Upper lobe of left lung (tissue), 6 donors: ENCODE data around the gene ADCY9. TPM values are rescaled to one million over a fixed set of nuclear protein-coding genes. Genes with fewer than 3 reads are reported as not detected.
A peak's percentile ranks its signal among the peaks of the same experiment; 100 is the strongest.

ENCODE experiments used
- ATAC-seq, 2 donors: fragments of 200-7000 bp; cut with Tn5 transposase; one replicate each; pipeline ENCODE4 v1.9.1; 2022; ENCODE audit warnings: mild to moderate bottlenecking in 2 of 2, moderate library complexity in 2 of 2; ENCODE audit not compliant: low FRiP score in 2 of 2
- DNase-seq, 2 donors: peaks; one replicate each; pipeline ENCODE4 v3.0.0-alpha.2; 2019 to 2020
- H3K27ac ChIP-seq, 4 donors: fragments of 200-600 bp; sonication (generic); one replicate each; pipeline ENCODE4 v1.5.1; 2016 to 2019
- H3K27me3 ChIP-seq, 4 donors: fragments of 200-600 bp; sonication (generic); one replicate each; pipeline ENCODE4 v1.5.1; 2017 to 2019
- H3K36me3 ChIP-seq, 4 donors: fragments of 200-600 bp; sonication (generic); one replicate each; pipeline ENCODE4 v1.5.1; 2016 to 2019
- H3K4me1 ChIP-seq, 4 donors: fragments of 200-600 bp; sonication (generic); one replicate each; pipeline ENCODE4 v1.5.1; 2018 to 2019
- H3K4me3 ChIP-seq, 4 donors: fragments of 200-600 bp; sonication (generic); one replicate each; pipeline ENCODE4 v1.5.1; 2017 to 2019; ENCODE audit warnings: mild to moderate bottlenecking in 2 of 4, moderate library complexity in 1 of 4
- H3K9me3 ChIP-seq, 4 donors: fragments of 200-600 bp; sonication (generic); one replicate each; pipeline ENCODE4 v1.5.1; 2018 to 2019
- EP300 ChIP-seq, 4 donors: sonication (generic); formaldehyde crosslinking; IDR thresholded peaks; one replicate each; pipeline ENCODE4 v1.5.1; 2017; ENCODE audit warnings: antibody characterized with exemption in 4 of 4, control low read depth in 2 of 4
- POLR2A ChIP-seq, 4 donors: fragments of 450-650 bp; IDR thresholded peaks; one replicate each; pipeline ENCODE4 v1.5.1; 2016 to 2017; ENCODE audit warnings: antibody characterized with exemption in 4 of 4, mild to moderate bottlenecking in 2 of 4
- POLR2AphosphoS5 ChIP-seq, 2 donors: sonication (generic); formaldehyde crosslinking; IDR thresholded peaks; one replicate each; pipeline ENCODE4 v1.5.1; 2017; ENCODE audit warnings: antibody characterized with exemption in 2 of 2
- WGBS, 2 donors: methylation state at CpG; one replicate each; pipeline ENCODE4 v1.1.5; 2017 to 2018; 5-methylcytosine and 5-hydroxymethylcytosine counted together
- total RNA-seq, 6 donors: library from RNA; depleted of rRNA in 4 of 6; stranded (reverse); fragments of >200 nt in 4 of 6; gene quantifications; one replicate each; pipeline versions ENCODE4 v1.1.0 to v1.2.1, GENCODE V29; 2016 to 2021
- TF ChIP-seq, protein P1 (sequence below), 6 experiments: fragments of 450-650 bp in 4 of 6; fragments of 200-600 bp in 2 of 6; sonication (generic) in 2 of 6; IDR thresholded peaks; one replicate each; pipeline ENCODE4 v1.5.1; 2016 to 2019; ENCODE audit warnings: antibody characterized with exemption in 6 of 6
- donor health status: DM: no; HTN: no; CAD: no; lungs with moderate emphysema.
- donor health status: DM: no; HTN: yes; CAD: no; lungs with severe emphysema.

ADCY9 gene
- total RNA-seq, 6 donors from 2014 or later: 46.0 to 80.7 (median 68.4) TPM

DNA sequence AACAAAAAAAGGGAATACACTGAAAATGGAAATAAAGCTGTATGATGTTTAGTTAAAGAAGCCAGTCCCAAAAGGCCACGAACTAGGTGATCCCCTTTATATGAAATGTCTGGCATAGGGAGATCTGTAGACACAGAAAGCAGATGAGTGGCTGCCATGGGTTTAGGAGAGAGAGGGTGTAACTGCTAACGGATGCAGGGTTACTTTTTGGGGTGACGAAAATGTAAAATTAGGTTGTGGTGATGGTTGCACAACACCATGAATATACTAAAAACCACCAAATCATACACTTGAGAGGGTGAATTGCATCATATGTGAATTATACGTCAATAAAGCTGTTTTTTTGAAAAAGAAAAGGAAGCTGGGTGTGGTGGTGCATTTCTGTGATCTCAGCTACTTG, 99.6 kb downstream of the ADCY9 start:
- Histone ChIP-seq H3K27me3 (no peaks in the 10 kb centered on the region), H3K4me1 (peaks cover 30 to 63% (median 33%) of the 10 kb centered on the region in 4 donors), H3K27ac (peak overlapping the region in 2 of 4 donors; percentile 34 to 82), H3K36me3 (no peaks in the 10 kb centered on the region), H3K4me3 (no peak overlapping the region), H3K9me3 (no peaks in the 10 kb centered on the region)
- WGBS, 2 donors: 38 to 49% methylated on average over 4 of the region's 4 CpGs
- no peak for TF ChIP-seq POLR2AphosphoS5 (IDR thresholded peaks at IDR 0.05)
- no peak for DNase-seq
- ATAC-seq: no peak

DNA sequence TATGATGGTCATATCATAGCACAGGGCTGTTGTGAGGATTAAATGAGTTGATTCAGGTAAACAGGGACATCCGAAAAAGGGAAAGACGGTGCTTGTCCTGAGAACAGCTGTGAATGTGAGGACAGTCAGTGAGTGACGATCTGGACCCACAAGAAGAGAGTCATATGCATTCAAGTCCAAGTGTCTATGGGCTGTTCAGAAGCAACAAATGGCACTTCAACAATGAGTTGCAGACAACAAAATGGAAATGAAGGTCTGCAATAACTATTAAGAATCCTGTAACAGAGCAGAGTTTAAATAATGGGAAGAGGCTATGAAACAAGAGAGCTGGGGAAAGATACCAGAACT, 100.3 kb downstream of the ADCY9 start:
- TF ChIP-seq POLR2A (IDR thresholded peaks at IDR 0.05): no peak
- no peak for TF ChIP-seq POLR2AphosphoS5 (IDR thresholded peaks at IDR 0.05)
- no peak for TF ChIP-seq EP300 (IDR thresholded peaks at IDR 0.05)
- TF ChIP-seq, protein P1, sequence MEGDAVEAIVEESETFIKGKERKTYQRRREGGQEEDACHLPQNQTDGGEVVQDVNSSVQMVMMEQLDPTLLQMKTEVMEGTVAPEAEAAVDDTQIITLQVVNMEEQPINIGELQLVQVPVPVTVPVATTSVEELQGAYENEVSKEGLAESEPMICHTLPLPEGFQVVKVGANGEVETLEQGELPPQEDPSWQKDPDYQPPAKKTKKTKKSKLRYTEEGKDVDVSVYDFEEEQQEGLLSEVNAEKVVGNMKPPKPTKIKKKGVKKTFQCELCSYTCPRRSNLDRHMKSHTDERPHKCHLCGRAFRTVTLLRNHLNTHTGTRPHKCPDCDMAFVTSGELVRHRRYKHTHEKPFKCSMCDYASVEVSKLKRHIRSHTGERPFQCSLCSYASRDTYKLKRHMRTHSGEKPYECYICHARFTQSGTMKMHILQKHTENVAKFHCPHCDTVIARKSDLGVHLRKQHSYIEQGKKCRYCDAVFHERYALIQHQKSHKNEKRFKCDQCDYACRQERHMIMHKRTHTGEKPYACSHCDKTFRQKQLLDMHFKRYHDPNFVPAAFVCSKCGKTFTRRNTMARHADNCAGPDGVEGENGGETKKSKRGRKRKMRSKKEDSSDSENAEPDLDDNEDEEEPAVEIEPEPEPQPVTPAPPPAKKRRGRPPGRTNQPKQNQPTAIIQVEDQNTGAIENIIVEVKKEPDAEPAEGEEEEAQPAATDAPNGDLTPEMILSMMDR (IDR thresholded peaks at IDR 0.05): no peak
- H3K9me3 ChIP-seq: no peaks in the 10 kb centered on the region
- 65 to 72% methylated on average over 3 of the region's 3 CpGs for WGBS, 2 donors
- DNase-seq (no peak), ATAC-seq (no peak)
- no peaks in the 10 kb centered on the region for H3K27me3 ChIP-seq
- no peak overlapping the region for H3K4me3 ChIP-seq
- peaks cover 31 to 64% (median 35%) of the 10 kb centered on the region in 4 donors for H3K4me1 ChIP-seq
- H3K36me3 ChIP-seq: no peaks in the 10 kb centered on the region
- H3K27ac ChIP-seq: peak overlapping the region in 2 of 4 donors; percentile 34 to 82

DNA sequence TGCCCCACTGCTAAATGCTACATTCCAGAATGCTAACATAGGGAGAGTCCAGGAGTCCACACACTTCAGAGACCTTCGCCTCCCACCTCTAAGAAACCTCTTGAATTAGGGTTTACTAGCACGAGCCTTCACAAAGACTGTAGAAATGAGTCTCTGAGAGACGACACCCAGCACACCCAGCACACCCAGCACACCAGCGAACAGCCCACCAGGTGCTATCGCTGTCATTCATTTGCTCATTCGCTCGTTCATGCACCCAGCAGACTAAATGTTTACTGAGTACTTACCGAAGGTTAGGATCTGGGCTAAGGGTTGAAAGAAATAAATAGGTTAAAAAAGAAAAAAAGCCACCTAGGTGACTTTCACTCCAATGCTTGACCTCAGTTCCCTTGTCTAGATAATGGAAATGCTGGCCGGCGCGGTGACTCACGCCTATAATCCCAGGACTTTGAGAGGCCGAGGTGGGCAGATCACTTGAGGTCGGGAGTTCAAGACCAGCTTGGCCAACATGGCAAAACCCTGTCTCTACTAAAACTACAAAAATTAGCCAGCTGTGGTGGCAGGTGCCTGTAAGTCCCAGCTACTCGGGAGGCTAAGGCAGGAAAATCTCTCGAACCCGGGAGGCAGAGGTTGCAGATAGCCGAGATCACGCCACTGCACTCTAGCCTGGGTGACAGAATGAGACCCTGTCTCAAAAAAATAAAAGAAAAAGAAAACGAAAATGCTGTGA, 100.8 kb downstream of the ADCY9 start:
- H3K27me3 ChIP-seq: no peaks in the 10 kb centered on the region
- TF ChIP-seq POLR2AphosphoS5 (IDR thresholded peaks at IDR 0.05) (no peak), POLR2A (IDR thresholded peaks at IDR 0.05) (no peak), EP300 (IDR thresholded peaks at IDR 0.05) (no peak)
- TF ChIP-seq, protein P1 (IDR thresholded peaks at IDR 0.05): no peak
- H3K4me1 ChIP-seq: peaks cover 27 to 70% (median 40%) of the 10 kb centered on the region in 4 donors
- H3K9me3 ChIP-seq: no peaks in the 10 kb centered on the region
- ATAC-seq (peak in 1 of 2 donors; percentile 13), DNase-seq (no peak)
- peak overlapping the region in 3 of 4 donors; percentile 18 to 82 (median 34) for H3K27ac ChIP-seq
- H3K36me3 ChIP-seq: no peaks in the 10 kb centered on the region
- no peak overlapping the region for H3K4me3 ChIP-seq
- WGBS, 2 donors: 73 to 89% methylated on average over 19 to 20 of the region's 20 CpGs

DNA sequence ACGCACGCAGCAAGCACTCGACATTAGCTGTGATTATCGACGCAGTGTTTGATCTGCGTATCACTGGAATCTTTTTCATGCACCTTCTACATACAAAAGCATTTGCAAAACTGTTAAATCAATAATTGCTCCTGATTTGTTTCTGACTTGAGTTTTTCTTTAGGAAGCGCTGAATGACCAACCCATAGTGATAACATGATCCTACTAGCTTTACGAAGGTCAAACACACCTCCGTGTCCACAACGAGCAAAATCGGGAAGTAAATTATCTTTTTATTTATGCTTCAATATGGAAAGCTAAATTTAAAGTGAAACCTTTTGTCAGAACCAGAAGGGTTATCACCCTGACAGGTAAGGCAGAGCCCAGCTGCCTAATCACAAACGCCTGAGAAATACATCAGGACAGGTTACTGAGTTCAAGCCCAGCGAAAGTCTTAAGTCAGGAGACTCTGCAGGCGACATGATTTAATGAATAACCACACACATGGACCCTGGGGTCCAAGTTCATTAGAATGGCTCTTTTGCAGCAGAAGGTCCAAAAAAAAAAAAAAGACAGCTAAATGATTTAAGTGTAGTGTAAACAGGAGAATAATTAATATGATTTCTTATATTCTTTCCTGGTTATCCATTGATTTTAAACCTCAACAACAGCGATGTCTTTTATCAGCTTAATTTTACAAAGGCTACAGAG, 104.2 kb downstream of the ADCY9 start:
- DNase-seq: no peak
- TF ChIP-seq POLR2AphosphoS5 (IDR thresholded peaks at IDR 0.05): no peak
- no peak for TF ChIP-seq EP300 (IDR thresholded peaks at IDR 0.05)
- TF ChIP-seq POLR2A (IDR thresholded peaks at IDR 0.05): no peak
- TF ChIP-seq, protein P1 (IDR thresholded peaks at IDR 0.05): no peak
- peaks cover 22 to 57% (median 37%) of the 10 kb centered on the region in 4 donors for H3K4me1 ChIP-seq
- H3K27ac ChIP-seq: peak overlapping the region in 3 of 4 donors; percentile 45 to 85 (median 82)
- no peaks in the 10 kb centered on the region for H3K27me3 ChIP-seq
- no peak for ATAC-seq
- H3K9me3 ChIP-seq: no peaks in the 10 kb centered on the region
- peaks cover 0 to 3% (median 0%) of the 10 kb centered on the region in 4 donors for H3K36me3 ChIP-seq
- WGBS, 2 donors: 86 to 89% methylated on average over 15 of the region's 15 CpGs
- H3K4me3 ChIP-seq: no peak overlapping the region

DNA sequence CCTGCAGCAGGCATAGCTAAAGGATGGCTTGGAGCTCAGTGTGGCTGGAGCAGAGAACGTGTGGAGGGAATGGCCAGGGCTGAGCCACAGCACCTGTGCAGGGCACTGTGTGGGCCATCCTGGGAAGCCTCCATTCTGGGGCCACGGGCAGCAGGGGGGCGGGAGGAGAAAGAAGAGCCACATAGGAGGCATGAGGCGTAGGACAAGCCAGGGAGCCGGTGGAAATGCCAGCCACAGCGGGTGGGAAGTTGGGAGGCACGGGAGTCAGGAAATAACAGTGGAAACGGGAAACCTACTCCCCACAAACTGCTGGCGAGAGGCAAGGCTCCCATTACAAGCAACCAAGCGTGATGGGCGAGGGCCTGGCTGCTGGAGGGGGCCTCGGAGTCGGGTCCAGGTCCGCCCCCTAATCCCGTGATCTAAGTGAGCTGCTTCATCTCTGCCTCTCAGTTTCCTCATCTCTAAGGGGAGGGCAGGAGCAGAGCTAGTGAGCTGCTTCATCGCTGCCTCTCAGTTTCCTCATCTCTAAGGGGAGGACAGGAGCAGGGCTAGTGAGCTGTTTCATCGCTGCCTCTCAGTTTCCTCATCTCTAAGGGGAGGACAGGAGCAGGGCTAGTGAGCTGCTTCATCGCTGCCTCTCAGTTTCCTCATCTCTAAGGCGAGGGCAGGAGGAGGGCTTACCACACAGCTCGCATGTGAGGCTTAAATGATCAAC, 104.9 kb downstream of the ADCY9 start:
- Histone ChIP-seq H3K4me3 (peak overlapping the region in 2 of 4 donors; percentile 2 to 22), H3K27ac (peak overlapping the region; percentile 45 to 85 (median 66)), H3K9me3 (no peaks in the 10 kb centered on the region), H3K36me3 (peaks cover 0 to 4% (median 2%) of the 10 kb centered on the region in 4 donors), H3K27me3 (no peaks in the 10 kb centered on the region), H3K4me1 (peaks cover 20 to 50% (median 35%) of the 10 kb centered on the region in 4 donors)
- TF ChIP-seq POLR2AphosphoS5 (IDR thresholded peaks at IDR 0.05): no peak
- TF ChIP-seq, protein P1 (IDR thresholded peaks at IDR 0.05): no peak
- no peak for TF ChIP-seq POLR2A (IDR thresholded peaks at IDR 0.05)
- TF ChIP-seq EP300 (IDR thresholded peaks at IDR 0.05): no peak
- WGBS, 2 donors: 61 to 75% methylated on average over 20 of the region's 20 CpGs
- DNase-seq (peak in 1 of 2 donors; percentile 57), ATAC-seq (no peak)
